PC-3 (cell line): ENCODE measurements around the gene EMILIN1. TPM values are rescaled to one million over a fixed set of nuclear protein-coding genes. Genes with fewer than 3 reads are reported as not detected.

Experiments used
- ATAC-seq: fragments of 200-7000 bp; cut with Tn5 transposase; 2 replicates; pipeline ENCODE4 v1.9.1; 2020; ENCODE audit warnings: mild to moderate bottlenecking, moderate library complexity
- BruUV-seq: library from RNA; stranded (reverse); fragments of 400-500 nt; replicated peaks from 2 replicates; lab custom pipeline; 2021; lab: Mats Ljungman, UMichigan
- CTCF ChIA-PET: fragments of 300-600 bp; sonication (Branson Sonifier 250); formaldehyde crosslinking; loops from one replicate; lab custom pipeline; 2022; ENCODE audit warnings: antibody characterized with exemption; lab: Charles Lee
- POLR2A ChIA-PET: fragments of 300-600 bp; sonication (Branson Sonifier 250); formaldehyde crosslinking; loops from one replicate; lab custom pipeline; 2022; ENCODE audit warnings: antibody characterized with exemption; ENCODE audit not compliant: unreplicated experiment; lab: Charles Lee
- DNase-seq: peaks from one replicate; pipeline ENCODE4 v3.0.0-alpha.2; 2015
- H2AFZ ChIP-seq: fragments of 300-600 bp; sonication (generic); 2 replicates; pipeline ENCODE4 v1.6.0; 2016; ENCODE audit warnings: antibody characterized with exemption, low read length
- H3F3A ChIP-seq: fragments of 300-600 bp; sonication (generic); one replicate; pipeline ENCODE4 v1.6.0; 2017; ENCODE audit warnings: antibody characterized with exemption, low read length, control low read depth, mild to moderate bottlenecking; ENCODE audit not compliant: unreplicated experiment
- H3K27ac ChIP-seq: fragments of 300-600 bp; sonication (generic); 2 replicates; pipeline ENCODE4 v1.5.1; 2016; ENCODE audit warnings: mild to moderate bottlenecking, low read length
- H3K27me3 ChIP-seq: fragments of 300-600 bp; sonication (generic); 2 replicates; pipeline ENCODE4 v1.6.1; 2016; ENCODE audit warnings: low read length, mixed read lengths
- H3K36me3 ChIP-seq: fragments of 300-600 bp; sonication (generic); 2 replicates; pipeline ENCODE4 v1.6.1; 2016; ENCODE audit warnings: low read depth, mixed run types, low read length, mixed read lengths
- H3K4me1 ChIP-seq: fragments of 300-600 bp; sonication (generic); 2 replicates; pipeline ENCODE4 v1.5.1; 2016; ENCODE audit warnings: low read length; ENCODE audit not compliant: insufficient read depth
- H3K4me2 ChIP-seq: fragments of 300-600 bp; sonication (generic); 2 replicates; pipeline ENCODE4 v1.6.0; 2016; ENCODE audit warnings: low read length
- H3K4me3 ChIP-seq: fragments of 300-600 bp; sonication (generic); 2 replicates; pipeline ENCODE4 v1.5.1; 2016; ENCODE audit warnings: mild to moderate bottlenecking, low read length, mixed read lengths
- H3K79me2 ChIP-seq: fragments of 300-600 bp; sonication (generic); 2 replicates; pipeline ENCODE4 v1.6.1; 2017; ENCODE audit warnings: low read length, mixed read lengths
- H3K9ac ChIP-seq: fragments of 300-600 bp; sonication (generic); 2 replicates; pipeline ENCODE4 v1.6.0; 2016; ENCODE audit warnings: mild to moderate bottlenecking, low read length
- H3K9me2 ChIP-seq: fragments of 300-600 bp; sonication (generic); replicated peaks from 2 replicates; pipeline ENCODE4 v1.6.1; 2016; ENCODE audit warnings: mixed run types, low read length, mixed read lengths
- H3K9me3 ChIP-seq: fragments of 300-600 bp; sonication (generic); 2 replicates; pipeline ENCODE4 v1.6.1; 2016; ENCODE audit warnings: low read length, mixed read lengths
- H4K20me1 ChIP-seq: fragments of 300-600 bp; sonication (generic); 2 replicates; pipeline ENCODE4 v1.6.1; 2016; ENCODE audit warnings: low read length, mixed read lengths
- EZH2 ChIP-seq: fragments of 300-600 bp; sonication (generic); IDR thresholded peaks from one replicate; pipeline ENCODE4 v1.6.1; 2017; ENCODE audit warnings: antibody characterized with exemption, mild to moderate bottlenecking, low read length; ENCODE audit not compliant: unreplicated experiment
- EZH2phosphoT487 ChIP-seq: fragments of 300-600 bp; sonication (generic); IDR thresholded peaks from 2 replicates; pipeline ENCODE4 v1.6.1; 2018; ENCODE audit warnings: mild to moderate bottlenecking, antibody characterized with exemption, low read length, borderline replicate concordance
- intact Hi-C: fragments of 100-400 bp; cut with micrococcal nuclease; formaldehyde crosslinking; loops from 2 replicates; pipeline ENCODE4 v1.9.0; 2023
- total RNA-seq: library from RNA; depleted of rRNA; stranded (reverse); fragments of >200 nt; gene quantifications from 2 replicates; pipeline ENCODE4 v1.2.3, GENCODE V29; 2014
- TF ChIP-seq, protein P1 (sequence below): fragments of 300-600 bp; sonication (generic); conservative IDR thresholded peaks from 2 replicates; pipeline ENCODE4 v1.5.1; 2017; ENCODE audit warnings: antibody characterized with exemption, low read depth, mild to moderate bottlenecking, low read length

EMILIN1 gene
- total RNA-seq, 1 experiment from 2014 or later = 0.69 TPM

DNA sequence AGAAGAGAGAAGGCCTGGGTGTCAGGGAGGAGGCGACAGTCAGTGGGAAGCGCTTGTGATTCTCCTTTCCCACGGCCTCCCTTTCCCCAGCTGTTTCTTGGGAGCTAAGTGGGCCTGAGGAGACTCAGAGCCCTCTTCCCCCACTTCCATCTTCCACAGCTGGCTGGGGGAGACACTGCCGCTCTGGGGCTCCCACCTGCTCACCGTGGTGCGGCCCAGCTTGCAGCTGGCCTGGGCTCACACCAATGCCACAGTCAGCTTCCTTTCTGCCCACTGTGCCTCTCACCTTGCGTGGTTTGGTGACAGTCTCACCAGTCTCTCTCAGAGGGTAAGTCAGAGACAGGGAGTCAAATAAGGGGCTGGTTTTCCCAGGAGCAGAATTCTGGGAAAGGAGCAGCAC lies 38.5 kb upstream of the EMILIN1 start:
- no peaks in the 10 kb centered on the region for H4K20me1 ChIP-seq
- H3K27ac ChIP-seq = no peak overlapping the region
- no TSS peak for BruUV-seq
- H3K4me2 ChIP-seq = no peak overlapping the region
- peaks cover 62% of the 10 kb centered on the region for H3K36me3 ChIP-seq
- ChIA-PET CTCF (no interaction called here), POLR2A (no interaction called here)
- no peaks in the 10 kb centered on the region for H3K9me2 ChIP-seq
- H3K9ac ChIP-seq = no peak overlapping the region
- H3K4me3 ChIP-seq = no peak overlapping the region
- intact Hi-C loops = no loop called here
- H3K79me2 ChIP-seq = peaks cover 6% of the 10 kb centered on the region
- H3K9me3 ChIP-seq = no peaks in the 10 kb centered on the region
- ATAC-seq = no peak
- H3K4me1 ChIP-seq = no peaks in the 10 kb centered on the region
- DNase-seq = no peak
- H2AFZ ChIP-seq = no peak overlapping the region
- no peaks in the 10 kb centered on the region for H3K27me3 ChIP-seq
- TF ChIP-seq EZH2 (no peak), EZH2phosphoT487 (no peak)
- TF ChIP-seq, protein P1, sequence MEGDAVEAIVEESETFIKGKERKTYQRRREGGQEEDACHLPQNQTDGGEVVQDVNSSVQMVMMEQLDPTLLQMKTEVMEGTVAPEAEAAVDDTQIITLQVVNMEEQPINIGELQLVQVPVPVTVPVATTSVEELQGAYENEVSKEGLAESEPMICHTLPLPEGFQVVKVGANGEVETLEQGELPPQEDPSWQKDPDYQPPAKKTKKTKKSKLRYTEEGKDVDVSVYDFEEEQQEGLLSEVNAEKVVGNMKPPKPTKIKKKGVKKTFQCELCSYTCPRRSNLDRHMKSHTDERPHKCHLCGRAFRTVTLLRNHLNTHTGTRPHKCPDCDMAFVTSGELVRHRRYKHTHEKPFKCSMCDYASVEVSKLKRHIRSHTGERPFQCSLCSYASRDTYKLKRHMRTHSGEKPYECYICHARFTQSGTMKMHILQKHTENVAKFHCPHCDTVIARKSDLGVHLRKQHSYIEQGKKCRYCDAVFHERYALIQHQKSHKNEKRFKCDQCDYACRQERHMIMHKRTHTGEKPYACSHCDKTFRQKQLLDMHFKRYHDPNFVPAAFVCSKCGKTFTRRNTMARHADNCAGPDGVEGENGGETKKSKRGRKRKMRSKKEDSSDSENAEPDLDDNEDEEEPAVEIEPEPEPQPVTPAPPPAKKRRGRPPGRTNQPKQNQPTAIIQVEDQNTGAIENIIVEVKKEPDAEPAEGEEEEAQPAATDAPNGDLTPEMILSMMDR = no peak
- no peaks in the 10 kb centered on the region for H3F3A ChIP-seq

DNA sequence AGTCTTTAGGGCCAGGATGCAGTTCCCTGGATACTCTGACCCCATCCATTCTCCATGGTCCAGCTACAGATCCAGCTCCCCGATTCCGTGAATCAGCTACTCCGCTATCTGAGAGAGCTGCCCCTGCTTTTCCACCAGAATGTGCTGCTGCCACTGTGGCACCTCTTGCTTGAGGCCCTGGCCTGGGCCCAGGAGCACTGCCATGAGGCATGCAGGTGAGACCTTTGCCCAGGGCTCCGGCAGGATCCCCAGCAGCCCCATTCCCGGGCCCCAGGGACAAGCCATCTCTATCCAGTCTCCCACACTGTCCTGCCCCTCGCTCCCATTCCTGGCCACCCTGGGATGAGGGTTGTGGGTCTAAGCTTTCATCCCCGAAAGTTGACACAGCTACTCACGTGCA lies 38.1 kb upstream of the EMILIN1 start:
- BruUV-seq = no TSS peak
- Histone ChIP-seq H3K9me3 (no peaks in the 10 kb centered on the region), H3K36me3 (peaks cover 58% of the 10 kb centered on the region), H3K4me1 (no peaks in the 10 kb centered on the region), H2AFZ (no peak overlapping the region), H4K20me1 (no peaks in the 10 kb centered on the region), H3K27me3 (no peaks in the 10 kb centered on the region), H3K9me2 (no peaks in the 10 kb centered on the region), H3K79me2 (peaks cover 2% of the 10 kb centered on the region; the same call in 1 of the 2 replicates), H3K4me3 (no peak overlapping the region), H3K9ac (no peak overlapping the region), H3K27ac (no peak overlapping the region), H3F3A (no peaks in the 10 kb centered on the region), H3K4me2 (no peak overlapping the region)
- ATAC-seq (no peak), DNase-seq (no peak)
- intact Hi-C loops = no loop called here
- ChIA-PET POLR2A (no interaction called here), CTCF (no interaction called here)
- no peak for TF ChIP-seq EZH2
- TF ChIP-seq EZH2phosphoT487 = no peak
- TF ChIP-seq, protein P1 = no peak

DNA sequence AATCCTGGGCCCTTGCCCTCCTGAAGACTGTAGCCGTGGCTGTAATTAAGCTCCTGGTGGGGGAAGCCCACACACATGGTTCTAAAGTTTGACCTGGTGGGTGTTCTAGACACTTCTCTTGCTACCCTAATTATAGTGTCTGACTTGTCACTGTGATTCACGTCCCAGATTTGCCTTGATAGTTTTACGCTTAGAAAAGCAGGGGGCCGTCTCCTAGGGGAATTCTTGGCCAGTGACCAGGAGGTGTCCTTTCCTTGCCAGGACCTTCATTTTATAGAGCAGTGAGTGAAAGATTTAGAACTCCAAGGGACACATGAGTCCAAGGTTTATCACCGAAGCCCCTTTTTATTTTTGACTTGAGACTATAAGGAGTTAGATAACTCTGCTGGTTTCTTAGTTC lies 36.7 kb upstream of the EMILIN1 start:
- ChIA-PET POLR2A (no interaction called here), CTCF (no interaction called here)

More for the DNA sequence above, 36.7 kb upstream of the EMILIN1 start:
- H3F3A ChIP-seq = no peaks in the 10 kb centered on the region
- H2AFZ ChIP-seq = no peak overlapping the region
- DNase-seq (no peak), ATAC-seq (no peak)
- no TSS peak for BruUV-seq
- no peaks in the 10 kb centered on the region for H3K4me1 ChIP-seq
- no peak overlapping the region for H3K9ac ChIP-seq
- H3K79me2 ChIP-seq = no peaks in the 10 kb centered on the region
- intact Hi-C loops = no loop called here
- H3K9me2 ChIP-seq = no peaks in the 10 kb centered on the region
- no peak overlapping the region for H3K4me3 ChIP-seq
- no peaks in the 10 kb centered on the region for H4K20me1 ChIP-seq
- peaks cover 44% of the 10 kb centered on the region for H3K36me3 ChIP-seq
- no peaks in the 10 kb centered on the region for H3K27me3 ChIP-seq
- TF ChIP-seq EZH2phosphoT487 (no peak), EZH2 (no peak)
- TF ChIP-seq, protein P1 = no peak
- H3K27ac ChIP-seq = no peak overlapping the region
- H3K4me2 ChIP-seq = no peak overlapping the region
- no peaks in the 10 kb centered on the region for H3K9me3 ChIP-seq
